ENCODE measurements around the gene EPB41. TPM values are rescaled to one million over a fixed set of nuclear protein-coding genes. Genes with fewer than 3 reads are reported as not detected.

Gene EPB41
- total RNA-seq = 10 to 100 TPM; 65.4 to 74.0 TPM

GRCh38 chr1:28914228-28915030, at the start of gene EPB41:
Gene EPB41 (plus strand): TSS chr1:28914569. CDS start chr1:28987438, 72,869 bp downstream.
- TF ChIP-seq, protein P1, sequence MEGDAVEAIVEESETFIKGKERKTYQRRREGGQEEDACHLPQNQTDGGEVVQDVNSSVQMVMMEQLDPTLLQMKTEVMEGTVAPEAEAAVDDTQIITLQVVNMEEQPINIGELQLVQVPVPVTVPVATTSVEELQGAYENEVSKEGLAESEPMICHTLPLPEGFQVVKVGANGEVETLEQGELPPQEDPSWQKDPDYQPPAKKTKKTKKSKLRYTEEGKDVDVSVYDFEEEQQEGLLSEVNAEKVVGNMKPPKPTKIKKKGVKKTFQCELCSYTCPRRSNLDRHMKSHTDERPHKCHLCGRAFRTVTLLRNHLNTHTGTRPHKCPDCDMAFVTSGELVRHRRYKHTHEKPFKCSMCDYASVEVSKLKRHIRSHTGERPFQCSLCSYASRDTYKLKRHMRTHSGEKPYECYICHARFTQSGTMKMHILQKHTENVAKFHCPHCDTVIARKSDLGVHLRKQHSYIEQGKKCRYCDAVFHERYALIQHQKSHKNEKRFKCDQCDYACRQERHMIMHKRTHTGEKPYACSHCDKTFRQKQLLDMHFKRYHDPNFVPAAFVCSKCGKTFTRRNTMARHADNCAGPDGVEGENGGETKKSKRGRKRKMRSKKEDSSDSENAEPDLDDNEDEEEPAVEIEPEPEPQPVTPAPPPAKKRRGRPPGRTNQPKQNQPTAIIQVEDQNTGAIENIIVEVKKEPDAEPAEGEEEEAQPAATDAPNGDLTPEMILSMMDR (IDR thresholded peaks at IDR 0.05) = no peak
- H3K4me1 ChIP-seq = no peaks in the 10 kb centered on the region
- H3K9me3 ChIP-seq = no peaks in the 10 kb centered on the region
- peak within 1 kb of the TSS; percentile 67 to 86 for H3K9ac ChIP-seq (ENCODE audit: low read depth in 2 of 2, low read length in 2 of 2)
- H3K27ac ChIP-seq = peak within 1 kb of the TSS; percentile 60
- no peaks in the 10 kb centered on the region for H3K36me3 ChIP-seq
- no peaks in the 10 kb centered on the region for H3K27me3 ChIP-seq
- intact Hi-C loops (cut with DNase I) = no loop called here
- peak within 1 kb of the TSS; percentile 87 for H3K4me3 ChIP-seq
- DNase-seq = peak; percentile 93

GRCh38 chr1:28864695-28865094, 49.7 kb upstream of the EPB41 start:
- no peaks in the 10 kb centered on the region for H3K9me3 ChIP-seq
- intact Hi-C loops (cut with DNase I) = no loop called here
- no peak overlapping the region for H3K9ac ChIP-seq (ENCODE audit: low read depth in 2 of 2, low read length in 2 of 2)
- H3K27ac ChIP-seq = no peak overlapping the region
- no peak for DNase-seq
- TF ChIP-seq, protein P1 (IDR thresholded peaks at IDR 0.05) = no peak
- H3K4me3 ChIP-seq = no peak overlapping the region
- no peaks in the 10 kb centered on the region for H3K4me1 ChIP-seq
- H3K27me3 ChIP-seq = no peaks in the 10 kb centered on the region
- no peaks in the 10 kb centered on the region for H3K36me3 ChIP-seq

GRCh38 chr1:28865997-28866650, 48.2 kb upstream of the EPB41 start:
- Histone ChIP-seq H3K4me1 (no peaks in the 10 kb centered on the region), H3K27me3 (no peaks in the 10 kb centered on the region), H3K9me3 (no peaks in the 10 kb centered on the region), H3K27ac (no peak overlapping the region), H3K4me3 (no peak overlapping the region), H3K9ac (ENCODE audit: low read depth in 2 of 2, low read length in 2 of 2) (no peak overlapping the region), H3K36me3 (no peaks in the 10 kb centered on the region)
- intact Hi-C loops (cut with DNase I) = no loop called here
- TF ChIP-seq, protein P1 (IDR thresholded peaks at IDR 0.05) = no peak
- DNase-seq = no peak

- intact Hi-C loops (cut with DNase I) = no loop called here
- Histone ChIP-seq H3K4me3 (no peak overlapping the region), H3K36me3 (no peaks in the 10 kb centered on the region), H3K4me1 (no peaks in the 10 kb centered on the region), H3K27me3 (no peaks in the 10 kb centered on the region), H3K27ac (no peak overlapping the region), H3K9me3 (no peaks in the 10 kb centered on the region), H3K9ac (ENCODE audit: low read depth in 2 of 2, low read length in 2 of 2) (no peak overlapping the region)
- DNase-seq = no peak
- TF ChIP-seq, protein P1 (IDR thresholded peaks at IDR 0.05) = no peak
Observed at GRCh38 chr1:28867850-28868249, 46.5 kb upstream of the EPB41 start.

DNA sequence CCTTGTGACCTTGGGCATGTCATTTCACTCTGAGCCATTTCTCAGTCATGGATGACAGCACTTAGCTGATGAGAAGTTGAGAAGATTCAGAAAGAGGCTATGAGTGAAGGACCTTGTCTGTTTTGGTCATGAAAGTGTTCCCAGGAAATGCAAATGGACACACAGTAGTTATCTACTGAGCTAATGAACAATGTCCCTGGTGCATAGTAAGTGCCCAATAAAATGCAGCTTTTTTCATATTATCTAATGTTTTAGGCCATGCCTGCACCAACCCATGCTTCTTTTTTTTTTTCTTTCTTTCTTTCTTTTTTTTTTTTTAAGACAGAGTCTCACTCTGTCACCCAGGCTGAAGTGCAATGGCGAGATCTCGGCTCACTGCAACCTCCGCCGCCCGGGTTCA, 44.4 kb upstream of the EPB41 start:
- TF ChIP-seq, protein P1 (IDR thresholded peaks at IDR 0.05) = no peak
- no peak for DNase-seq
- Histone ChIP-seq H3K27me3 (no peaks in the 10 kb centered on the region), H3K27ac (no peak overlapping the region), H3K9me3 (no peaks in the 10 kb centered on the region), H3K36me3 (no peaks in the 10 kb centered on the region), H3K4me3 (no peak overlapping the region), H3K4me1 (no peaks in the 10 kb centered on the region), H3K9ac (ENCODE audit: low read depth in 2 of 2, low read length in 2 of 2) (no peak overlapping the region)
- intact Hi-C loops (cut with DNase I) = no loop called here

All from colonic mucosa (tissue), 4 donors.